Omental fat pad (tissue), 4 donors: ENCODE results near the gene GIT1. TPM values are rescaled to one million over a fixed set of nuclear protein-coding genes. Genes with fewer than 3 reads are reported as not detected.

ENCODE experiments used
- ATAC-seq: fragments of 150-250 bp; one replicate; pipeline ENCODE4 v1.9.1; 2016; ENCODE audit warnings: mild to moderate bottlenecking, moderate library complexity; ENCODE audit not compliant: low FRiP score
- DNase-seq: peaks from one replicate; pipeline ENCODE4 v3.0.0-alpha.2; 2019; ENCODE audit warnings: low spot score
- total RNA-seq, 4 donors: library from RNA; depleted of rRNA; stranded (reverse); fragments of >200 nt; gene quantifications; one replicate each; pipeline ENCODE4 v1.1.0, GENCODE V29; 2016
- TF ChIP-seq, protein P1 (sequence below), 3 donors: fragments of 450-650 bp; IDR thresholded peaks; one replicate each; pipeline ENCODE4 v1.5.1; 2016 to 2017; ENCODE audit warnings: antibody characterized with exemption in 3 of 3, mild to moderate bottlenecking in 3 of 3, moderate library complexity in 2 of 3

Gene GIT1
- total RNA-seq, 4 donors from 2014 or later = 24.4 to 73.6 (median 37.3) TPM

DNA sequence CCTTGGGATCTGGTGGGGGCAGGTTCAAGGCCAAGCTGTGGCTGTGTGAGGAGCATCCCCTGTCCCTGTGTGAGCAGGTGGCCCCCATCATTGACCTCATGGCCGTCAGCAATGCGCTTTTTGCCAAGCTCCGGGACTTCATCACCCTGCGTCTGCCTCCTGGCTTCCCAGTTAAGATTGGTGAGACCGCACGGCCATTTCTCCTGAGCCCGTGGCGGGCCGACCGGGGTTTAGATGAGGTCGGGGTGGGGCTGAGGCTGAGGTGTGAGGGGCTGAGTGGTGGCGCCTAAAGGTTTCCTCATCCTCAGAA, 22.6 kb upstream of the GIT1 start:
- TF ChIP-seq, protein P1, sequence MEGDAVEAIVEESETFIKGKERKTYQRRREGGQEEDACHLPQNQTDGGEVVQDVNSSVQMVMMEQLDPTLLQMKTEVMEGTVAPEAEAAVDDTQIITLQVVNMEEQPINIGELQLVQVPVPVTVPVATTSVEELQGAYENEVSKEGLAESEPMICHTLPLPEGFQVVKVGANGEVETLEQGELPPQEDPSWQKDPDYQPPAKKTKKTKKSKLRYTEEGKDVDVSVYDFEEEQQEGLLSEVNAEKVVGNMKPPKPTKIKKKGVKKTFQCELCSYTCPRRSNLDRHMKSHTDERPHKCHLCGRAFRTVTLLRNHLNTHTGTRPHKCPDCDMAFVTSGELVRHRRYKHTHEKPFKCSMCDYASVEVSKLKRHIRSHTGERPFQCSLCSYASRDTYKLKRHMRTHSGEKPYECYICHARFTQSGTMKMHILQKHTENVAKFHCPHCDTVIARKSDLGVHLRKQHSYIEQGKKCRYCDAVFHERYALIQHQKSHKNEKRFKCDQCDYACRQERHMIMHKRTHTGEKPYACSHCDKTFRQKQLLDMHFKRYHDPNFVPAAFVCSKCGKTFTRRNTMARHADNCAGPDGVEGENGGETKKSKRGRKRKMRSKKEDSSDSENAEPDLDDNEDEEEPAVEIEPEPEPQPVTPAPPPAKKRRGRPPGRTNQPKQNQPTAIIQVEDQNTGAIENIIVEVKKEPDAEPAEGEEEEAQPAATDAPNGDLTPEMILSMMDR (IDR thresholded peaks at IDR 0.05) = no peak
- DNase-seq = no peak
- ATAC-seq = no peak

DNA sequence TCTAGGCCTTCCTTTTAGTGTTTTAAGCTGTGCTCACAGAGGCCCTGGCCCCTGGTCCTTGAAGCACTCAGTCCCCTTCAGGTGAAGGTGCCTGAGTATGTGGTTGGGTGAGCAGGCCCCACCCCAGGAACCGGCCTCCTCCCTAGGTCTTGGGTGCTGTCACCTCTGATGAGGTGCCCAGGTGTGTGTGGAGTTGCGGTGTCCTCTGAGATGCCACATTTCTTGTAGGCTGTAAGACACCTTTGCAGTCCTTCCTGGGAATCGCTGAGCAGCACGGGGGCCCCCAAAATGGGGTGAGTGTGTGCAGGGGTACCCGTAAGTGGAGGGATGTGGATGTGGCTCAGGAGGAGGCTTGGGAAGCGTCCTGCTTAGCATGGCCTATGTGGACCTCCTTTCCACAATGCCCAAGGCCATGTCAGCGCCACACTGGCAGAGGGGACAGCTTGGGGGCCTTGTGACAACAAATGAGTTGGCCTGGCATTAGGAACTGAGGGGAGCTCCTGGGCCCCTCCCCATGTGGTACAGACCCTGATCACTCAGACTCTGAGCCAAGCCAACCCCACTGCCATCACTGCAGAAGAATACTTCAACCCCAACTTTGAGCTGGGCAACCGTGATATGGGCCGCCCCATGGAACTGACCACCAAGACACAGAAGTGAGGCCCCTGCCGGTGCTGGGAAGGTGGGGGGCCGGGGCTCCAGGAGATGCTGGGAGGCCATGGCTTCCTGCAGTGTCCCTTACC, 22.1 kb upstream of the GIT1 start:
- ATAC-seq (no peak), DNase-seq (no peak)
- TF ChIP-seq, protein P1 (IDR thresholded peaks at IDR 0.05) = no peak

DNA sequence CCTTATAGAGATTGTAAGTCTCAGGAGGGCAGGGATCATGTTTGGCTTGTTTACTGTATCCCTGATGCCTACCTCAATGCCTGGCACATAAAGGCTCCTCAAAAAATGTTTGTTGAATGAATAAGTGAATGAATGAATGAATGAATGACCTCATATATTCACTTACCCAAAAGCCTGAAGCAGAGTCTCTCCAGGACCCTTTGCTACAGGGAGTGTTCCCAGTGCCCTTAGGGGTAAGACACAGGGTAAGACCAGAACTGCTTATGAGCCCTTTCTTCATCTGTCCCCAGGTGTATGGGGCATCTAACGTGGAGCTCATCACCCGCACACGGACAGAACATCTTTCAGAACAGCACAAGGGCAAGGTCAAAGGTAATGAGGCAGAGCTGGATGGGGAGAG, 20.9 kb upstream of the GIT1 start:
- ATAC-seq (no peak), DNase-seq (no peak)
- TF ChIP-seq, protein P1 (IDR thresholded peaks at IDR 0.05) = no peak

DNA sequence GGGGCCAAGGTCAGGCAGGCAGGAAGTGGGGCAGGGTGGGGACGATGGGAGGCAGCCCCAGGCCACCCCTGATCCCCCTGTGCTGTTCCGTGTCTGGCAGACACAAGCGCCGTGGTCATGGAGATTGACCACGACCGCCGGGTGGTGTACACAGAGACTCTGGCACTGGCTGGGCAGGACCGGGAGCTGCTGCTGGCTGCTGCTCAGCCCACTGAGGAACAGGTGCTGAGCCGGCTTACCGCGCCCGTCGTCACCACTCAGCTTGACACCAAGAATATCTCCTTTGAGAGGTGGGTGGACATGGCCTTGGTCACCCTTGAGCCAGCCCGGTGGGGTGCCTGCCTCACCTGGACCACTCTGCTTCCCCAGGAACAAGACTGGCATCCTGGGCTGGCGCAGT, 19.5 kb upstream of the GIT1 start:
- no peak for DNase-seq

DNA sequence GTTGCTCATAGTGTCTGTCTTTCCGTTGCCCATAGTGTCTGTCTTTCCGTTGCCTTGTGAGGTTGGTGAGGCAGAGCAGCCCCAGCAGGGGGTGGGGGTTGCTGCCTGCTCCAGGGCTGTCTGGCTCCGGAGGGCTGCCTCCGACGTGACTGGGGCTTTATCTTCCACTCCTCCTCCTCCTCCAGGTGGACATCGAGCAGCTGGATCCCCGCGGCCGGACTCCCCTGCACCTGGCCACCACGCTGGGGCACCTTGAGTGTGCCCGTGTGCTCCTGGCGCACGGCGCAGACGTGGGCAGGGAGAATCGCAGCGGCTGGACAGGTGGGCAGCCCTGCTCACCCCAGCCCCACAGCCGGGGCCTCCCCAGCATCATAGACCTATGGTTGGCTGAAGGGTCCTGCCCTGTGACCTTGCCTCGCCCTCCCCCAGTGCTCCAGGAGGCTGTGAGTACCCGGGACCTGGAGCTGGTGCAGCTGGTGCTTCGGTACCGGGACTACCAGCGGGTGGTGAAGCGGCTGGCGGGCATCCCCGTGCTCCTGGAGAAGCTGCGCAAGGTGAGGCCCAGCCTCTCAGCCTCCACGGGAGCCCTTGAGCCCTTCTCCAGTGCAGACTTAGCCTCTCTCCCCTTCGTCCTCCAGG, 18.2 kb upstream of the GIT1 start:
- TF ChIP-seq, protein P1 (IDR thresholded peaks at IDR 0.05) = no peak
- no peak for ATAC-seq
- DNase-seq = no peak

More for the DNA sequence above, 19.5 kb upstream of the GIT1 start:
- ATAC-seq = no peak
- TF ChIP-seq, protein P1 (IDR thresholded peaks at IDR 0.05) = no peak

DNA sequence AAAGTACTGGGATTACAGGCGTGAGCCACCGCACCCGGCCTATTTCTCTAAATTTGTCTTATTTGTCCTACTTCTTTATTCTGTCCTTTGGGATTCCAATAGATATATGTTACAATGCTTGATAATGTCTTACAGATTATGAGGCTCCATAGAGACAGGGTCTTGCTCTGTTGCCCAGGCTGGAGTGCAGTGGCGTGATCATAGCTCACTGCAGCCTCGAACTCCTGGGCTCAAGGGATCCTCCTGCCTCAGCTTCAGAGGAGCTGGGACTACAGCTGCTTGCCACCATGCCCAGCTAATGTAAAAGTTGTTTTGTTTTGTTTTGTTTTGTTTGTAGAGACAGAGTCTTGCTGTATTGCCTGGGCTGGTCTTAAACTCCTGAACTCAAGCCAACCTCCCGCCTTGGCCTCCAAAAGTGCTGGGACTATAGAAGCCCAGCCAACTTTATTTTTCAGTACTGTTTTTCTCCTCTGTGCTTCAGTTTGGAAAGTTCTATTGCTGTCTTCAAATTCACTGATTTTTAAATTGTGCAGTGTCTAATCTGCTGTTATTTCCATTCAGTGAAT, 13.7 kb upstream of the GIT1 start:
- ATAC-seq = no peak
- TF ChIP-seq, protein P1 (IDR thresholded peaks at IDR 0.05) = no peak
- no peak for DNase-seq
